Measurements from ENCODE around the gene AMACR.

DNA sequence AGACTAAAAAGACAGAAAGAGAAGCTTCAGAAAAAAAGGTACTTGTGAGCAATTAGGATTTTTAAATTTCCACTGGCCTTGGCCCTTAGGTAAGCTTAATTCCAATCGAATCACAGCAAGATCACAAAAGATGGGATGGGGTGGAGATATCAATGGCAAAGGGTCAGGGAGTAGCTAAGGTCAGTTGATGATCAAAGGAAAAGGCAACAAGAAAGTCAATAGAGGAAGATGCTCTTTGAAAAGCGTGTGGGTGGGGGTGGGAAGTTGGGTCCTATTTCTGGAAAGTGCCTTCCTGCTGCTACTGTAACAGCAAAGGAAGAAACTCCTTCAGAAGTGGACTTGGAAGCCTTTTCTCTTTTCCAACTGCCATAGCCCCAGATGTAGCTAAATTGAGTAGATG, 27.9 kb upstream of the AMACR start:
- TF ChIP-seq, protein P1, sequence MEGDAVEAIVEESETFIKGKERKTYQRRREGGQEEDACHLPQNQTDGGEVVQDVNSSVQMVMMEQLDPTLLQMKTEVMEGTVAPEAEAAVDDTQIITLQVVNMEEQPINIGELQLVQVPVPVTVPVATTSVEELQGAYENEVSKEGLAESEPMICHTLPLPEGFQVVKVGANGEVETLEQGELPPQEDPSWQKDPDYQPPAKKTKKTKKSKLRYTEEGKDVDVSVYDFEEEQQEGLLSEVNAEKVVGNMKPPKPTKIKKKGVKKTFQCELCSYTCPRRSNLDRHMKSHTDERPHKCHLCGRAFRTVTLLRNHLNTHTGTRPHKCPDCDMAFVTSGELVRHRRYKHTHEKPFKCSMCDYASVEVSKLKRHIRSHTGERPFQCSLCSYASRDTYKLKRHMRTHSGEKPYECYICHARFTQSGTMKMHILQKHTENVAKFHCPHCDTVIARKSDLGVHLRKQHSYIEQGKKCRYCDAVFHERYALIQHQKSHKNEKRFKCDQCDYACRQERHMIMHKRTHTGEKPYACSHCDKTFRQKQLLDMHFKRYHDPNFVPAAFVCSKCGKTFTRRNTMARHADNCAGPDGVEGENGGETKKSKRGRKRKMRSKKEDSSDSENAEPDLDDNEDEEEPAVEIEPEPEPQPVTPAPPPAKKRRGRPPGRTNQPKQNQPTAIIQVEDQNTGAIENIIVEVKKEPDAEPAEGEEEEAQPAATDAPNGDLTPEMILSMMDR (IDR thresholded peaks at IDR 0.05; ENCODE audit: poor library complexity) = no peak
- TF ChIP-seq EZH2 (IDR thresholded peaks at IDR 0.05; ENCODE audit: borderline replicate concordance) (no peak), EZH2phosphoT487 (IDR thresholded peaks at IDR 0.05; ENCODE audit: low read depth, severe bottlenecking, unreplicated experiment) (no peak)

Measured in hepatocyte (in vitro differentiated cells).